Progenitor cell of endocrine pancreas (in vitro differentiated cells): ENCODE measurements around the gene CRELD2. TPM values are rescaled to one million over a fixed set of nuclear protein-coding genes. Genes with fewer than 3 reads are reported as not detected.

Experiments used
- DNase-seq: peaks from one replicate; pipeline ENCODE4 v3.0.0; 2021; ENCODE audit warnings: low spot score; ENCODE audit not compliant: unreplicated experiment
- H3K27ac Mint-ChIP-seq: 2 replicates; pipeline ENCODE4 v1.8.0; 2021; ENCODE audit warnings: mild to moderate bottlenecking, moderate library complexity, mixed read lengths
- H3K27me3 Mint-ChIP-seq: 2 replicates; pipeline ENCODE4 v1.8.0; 2021; ENCODE audit warnings: mixed read lengths
- H3K36me3 Mint-ChIP-seq: 2 replicates; pipeline ENCODE4 v1.8.0; 2022; ENCODE audit warnings: mixed read lengths; ENCODE audit not compliant: insufficient read depth
- H3K4me1 Mint-ChIP-seq: 2 replicates; pipeline ENCODE4 v1.8.0; 2021; ENCODE audit warnings: low read depth, mixed read lengths
- H3K4me3 Mint-ChIP-seq: 2 replicates; pipeline ENCODE4 v1.8.0; 2021; ENCODE audit warnings: low read depth, mild to moderate bottlenecking, moderate library complexity, mixed read lengths
- H3K9me3 Mint-ChIP-seq: 2 replicates; pipeline ENCODE4 v1.8.0; 2021; ENCODE audit warnings: low read depth, mixed read lengths
- CTCF ChIP-seq: fragments of 200-600 bp; sonication (generic); IDR thresholded peaks from one replicate; pipeline ENCODE4 v1.5.0; 2021; ENCODE audit warnings: antibody characterized with exemption, mild to moderate bottlenecking; ENCODE audit not compliant: unreplicated experiment
- total RNA-seq: library from RNA; stranded (reverse); gene quantifications from 2 replicates; pipeline ENCODE4 v1.2.1, GENCODE V29; 2021

CRELD2 gene
- total RNA-seq, 1 donor from 2014 or later, result 42.2 TPM

- H3K9me3 Mint-ChIP-seq, result no peaks in the 10 kb centered on the region
- DNase-seq, result no peak
- H3K27ac Mint-ChIP-seq, result no peak overlapping the region
- no peaks in the 10 kb centered on the region for H3K27me3 Mint-ChIP-seq
- H3K36me3 Mint-ChIP-seq, result no peaks in the 10 kb centered on the region
- peaks cover 6% of the 10 kb centered on the region for H3K4me1 Mint-ChIP-seq
- H3K4me3 Mint-ChIP-seq, result peak overlapping the region; percentile 67
- TF ChIP-seq CTCF, result no peak
Measured at GRCh38 chr22:49918911-49919881, 762 bp downstream of the CRELD2 start.

GRCh38 chr22:49920859-49921258, 2.4 kb downstream of the CRELD2 start:
- Mint-ChIP-seq H3K4me1 (peaks cover 6% of the 10 kb centered on the region), H3K27me3 (no peaks in the 10 kb centered on the region), H3K9me3 (no peaks in the 10 kb centered on the region), H3K4me3 (peak overlapping the region; percentile 55), H3K36me3 (peaks cover 4% of the 10 kb centered on the region), H3K27ac (no peak overlapping the region)
- DNase-seq, result no peak
- TF ChIP-seq CTCF, result no peak

GRCh38 chr22:49921508-49922278, 3.3 kb downstream of the CRELD2 start:
- peaks cover 6% of the 10 kb centered on the region for H3K4me1 Mint-ChIP-seq
- peaks cover 4% of the 10 kb centered on the region for H3K36me3 Mint-ChIP-seq
- H3K27me3 Mint-ChIP-seq, result no peaks in the 10 kb centered on the region
- H3K9me3 Mint-ChIP-seq, result no peaks in the 10 kb centered on the region
- DNase-seq, result no peak
- H3K4me3 Mint-ChIP-seq, result no peak overlapping the region
- no peak for TF ChIP-seq CTCF
- no peak overlapping the region for H3K27ac Mint-ChIP-seq

- H3K27ac Mint-ChIP-seq, result no peak overlapping the region
- no peaks in the 10 kb centered on the region for H3K27me3 Mint-ChIP-seq
- no peaks in the 10 kb centered on the region for H3K9me3 Mint-ChIP-seq
- no peak overlapping the region for H3K4me3 Mint-ChIP-seq
- H3K36me3 Mint-ChIP-seq, result peaks cover 4% of the 10 kb centered on the region
- no peak for TF ChIP-seq CTCF
- no peak for DNase-seq
- H3K4me1 Mint-ChIP-seq, result peaks cover 3% of the 10 kb centered on the region
Measured at GRCh38 chr22:49922484-49922883, 4.0 kb downstream of the CRELD2 start.

GRCh38 chr22:49922926-49923325, 4.5 kb downstream of the CRELD2 start:
- no peak for TF ChIP-seq CTCF
- H3K27ac Mint-ChIP-seq, result no peak overlapping the region
- H3K36me3 Mint-ChIP-seq, result peaks cover 4% of the 10 kb centered on the region
- no peak overlapping the region for H3K4me3 Mint-ChIP-seq
- H3K27me3 Mint-ChIP-seq, result no peaks in the 10 kb centered on the region
- DNase-seq, result no peak
- H3K9me3 Mint-ChIP-seq, result no peaks in the 10 kb centered on the region
- H3K4me1 Mint-ChIP-seq, result peaks cover 3% of the 10 kb centered on the region
